NB4 (cell line): Measurements from ENCODE around the gene RBM25.

Experiments
- DNase-seq: peaks from one replicate; pipeline ENCODE4 v3.0.0; 2010; ENCODE audit warnings: low read depth
- H3K4me3 ChIP-seq: one replicate; pipeline ENCODE4 v1.5.1; 2011; ENCODE audit warnings: mild to moderate bottlenecking, low read depth, low read length, moderate library complexity
- MYC ChIP-seq: IDR thresholded peaks from 2 replicates; pipeline ENCODE4 v1.6.1; 2011; ENCODE audit warnings: low read depth, low read length
- POLR2A ChIP-seq: IDR thresholded peaks from 2 replicates; pipeline ENCODE4 v1.6.1; 2011; ENCODE audit warnings: mild to moderate bottlenecking; ENCODE audit not compliant: insufficient read length; ENCODE audit errors: extremely low read depth
- TF ChIP-seq, protein P1 (sequence below): IDR thresholded peaks from 2 replicates; pipeline ENCODE4 v1.6.1; 2011; ENCODE audit warnings: low read depth, low read length
- TF ChIP-seq, protein P2 (sequence below): IDR thresholded peaks from one replicate; pipeline ENCODE4 v1.5.1; 2012; ENCODE audit warnings: low read depth, low read length

RBM25 gene

GRCh38 chr14:73149753-73150152 is 91.4 kb downstream of the RBM25 start:
- TF ChIP-seq POLR2A (no peak), MYC (no peak)
- TF ChIP-seq, protein P1, sequence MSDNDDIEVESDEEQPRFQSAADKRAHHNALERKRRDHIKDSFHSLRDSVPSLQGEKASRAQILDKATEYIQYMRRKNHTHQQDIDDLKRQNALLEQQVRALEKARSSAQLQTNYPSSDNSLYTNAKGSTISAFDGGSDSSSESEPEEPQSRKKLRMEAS, result no peak
- TF ChIP-seq, protein P2, sequence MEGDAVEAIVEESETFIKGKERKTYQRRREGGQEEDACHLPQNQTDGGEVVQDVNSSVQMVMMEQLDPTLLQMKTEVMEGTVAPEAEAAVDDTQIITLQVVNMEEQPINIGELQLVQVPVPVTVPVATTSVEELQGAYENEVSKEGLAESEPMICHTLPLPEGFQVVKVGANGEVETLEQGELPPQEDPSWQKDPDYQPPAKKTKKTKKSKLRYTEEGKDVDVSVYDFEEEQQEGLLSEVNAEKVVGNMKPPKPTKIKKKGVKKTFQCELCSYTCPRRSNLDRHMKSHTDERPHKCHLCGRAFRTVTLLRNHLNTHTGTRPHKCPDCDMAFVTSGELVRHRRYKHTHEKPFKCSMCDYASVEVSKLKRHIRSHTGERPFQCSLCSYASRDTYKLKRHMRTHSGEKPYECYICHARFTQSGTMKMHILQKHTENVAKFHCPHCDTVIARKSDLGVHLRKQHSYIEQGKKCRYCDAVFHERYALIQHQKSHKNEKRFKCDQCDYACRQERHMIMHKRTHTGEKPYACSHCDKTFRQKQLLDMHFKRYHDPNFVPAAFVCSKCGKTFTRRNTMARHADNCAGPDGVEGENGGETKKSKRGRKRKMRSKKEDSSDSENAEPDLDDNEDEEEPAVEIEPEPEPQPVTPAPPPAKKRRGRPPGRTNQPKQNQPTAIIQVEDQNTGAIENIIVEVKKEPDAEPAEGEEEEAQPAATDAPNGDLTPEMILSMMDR, result no peak
- no peak for DNase-seq
- no peak overlapping the region for H3K4me3 ChIP-seq

- DNase-seq, result no peak
- no peak for TF ChIP-seq MYC
- TF ChIP-seq, protein P1, result no peak
- TF ChIP-seq, protein P2, result no peak
- TF ChIP-seq POLR2A, result no peak
- H3K4me3 ChIP-seq, result no peak overlapping the region
Observed at GRCh38 chr14:73153272-73153671, 94.9 kb downstream of the RBM25 start.

DNA sequence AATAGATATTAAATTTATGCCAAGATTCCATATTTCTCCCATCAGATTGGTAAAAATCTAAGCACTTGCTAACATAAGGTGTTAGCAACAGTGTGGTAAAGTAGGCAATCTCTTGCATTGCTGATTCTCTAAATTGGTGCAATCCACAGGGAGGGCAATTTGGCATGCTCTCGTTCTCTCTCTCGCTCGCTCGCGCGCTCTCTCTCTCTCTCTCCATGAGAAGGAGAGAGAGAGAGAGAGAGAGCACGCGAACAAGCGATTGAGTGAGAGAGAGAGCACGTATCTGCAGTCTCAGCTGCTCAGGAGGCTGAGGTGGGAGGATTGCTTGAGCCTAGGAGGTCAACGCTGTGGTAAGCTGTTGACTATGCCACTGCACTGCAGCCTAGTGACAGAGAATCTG is 103.9 kb downstream of the RBM25 start:
- no peak for DNase-seq
- TF ChIP-seq POLR2A (no peak), MYC (no peak)
- TF ChIP-seq, protein P2, result no peak
- TF ChIP-seq, protein P1, result no peak
- H3K4me3 ChIP-seq, result no peak overlapping the region

DNA sequence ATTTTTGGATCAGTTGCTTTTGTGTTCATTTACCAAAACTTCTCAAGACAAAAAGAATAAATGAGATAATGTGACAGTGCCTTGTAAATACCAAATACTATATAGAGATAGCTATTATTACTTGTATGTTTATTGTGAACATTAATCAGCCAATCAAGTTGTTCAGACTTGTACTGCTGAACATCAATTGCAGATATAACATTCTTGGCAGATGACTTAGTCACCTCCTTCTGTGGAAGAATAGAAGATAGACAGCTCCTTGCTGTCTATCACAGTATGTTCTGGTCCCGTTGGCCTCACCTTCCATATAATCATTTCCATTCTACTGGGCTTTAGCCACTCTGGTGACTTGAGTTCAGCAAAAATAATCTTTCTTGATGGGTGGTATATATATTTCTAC is 108.1 kb downstream of the RBM25 start:
- H3K4me3 ChIP-seq, result no peak overlapping the region
- no peak for TF ChIP-seq POLR2A
- DNase-seq, result no peak

GRCh38 chr14:73167727-73168126 is 109.4 kb downstream of the RBM25 start:
- TF ChIP-seq, protein P1, result no peak
- TF ChIP-seq, protein P2, result no peak
- no peak for TF ChIP-seq POLR2A
- DNase-seq, result no peak
- H3K4me3 ChIP-seq, result no peak overlapping the region

GRCh38 chr14:73168274-73168673 is 109.9 kb downstream of the RBM25 start:
- no peak overlapping the region for H3K4me3 ChIP-seq
- TF ChIP-seq, protein P1, result no peak
- no peak for TF ChIP-seq POLR2A
- TF ChIP-seq MYC, result no peak
- TF ChIP-seq, protein P2, result no peak

More at GRCh38 chr14:73168274-73168673, 109.9 kb downstream of the RBM25 start:
- DNase-seq, result no peak
